HepG2 (cell line): ENCODE data around the gene TSTD1. TPM values are rescaled to one million over a fixed set of nuclear protein-coding genes. Genes with fewer than 3 reads are reported as not detected.
A peak's percentile ranks its signal among the peaks of the same experiment; 100 is the strongest.

Experiments
- ARID4A ChIP-seq: sonication (generic); formaldehyde crosslinking; IDR thresholded peaks from 2 replicates; pipeline ENCODE4 v1.5.0; 2020; ENCODE audit warnings: mild to moderate bottlenecking, missing genetic modification reagents, borderline replicate concordance
- CEBPZ ChIP-seq: IDR thresholded peaks from 2 replicates; pipeline ENCODE4 v1.6.1; 2012; ENCODE audit warnings: low read length, improper control_type of control experiment
- ELF3 ChIP-seq: IDR thresholded peaks from 2 replicates; pipeline ENCODE4 v1.6.1; 2016; ENCODE audit warnings: missing genetic modification reagents, missing compliant biosample characterization
- GABPA ChIP-seq, 2 experiments: IDR thresholded peaks; 2 replicates each; pipeline ENCODE4 v1.6.1; 2011 to 2016; ENCODE audit warnings: low read depth in 2 of 2, low read length in 1 of 2, missing biosample characterization in 1 of 2, missing genetic modification characterization in 1 of 2
- MTA1 ChIP-seq: sonication (generic); formaldehyde crosslinking; IDR thresholded peaks from 2 replicates; pipeline ENCODE4 v1.4.0; 2020; ENCODE audit warnings: missing genetic modification reagents, mild to moderate bottlenecking, borderline replicate concordance
- PITX1 ChIP-seq: sonication (generic); formaldehyde crosslinking; IDR thresholded peaks from 2 replicates; pipeline ENCODE4 v1.5.1; 2020; ENCODE audit warnings: mild to moderate bottlenecking, missing genetic modification reagents
- REST ChIP-seq, 2 experiments: IDR thresholded peaks; 2 replicates each; pipeline ENCODE4 v1.6.1; 2011 to 2012; ENCODE audit warnings: low read length in 2 of 2, borderline replicate concordance in 1 of 2, low read depth in 1 of 2, mild to moderate bottlenecking in 1 of 2, moderate library complexity in 1 of 2
- TGIF2 ChIP-seq: IDR thresholded peaks from 2 replicates; pipeline ENCODE4 v1.6.1; 2016; ENCODE audit warnings: control low read depth, missing compliant biosample characterization
- ZNF496 ChIP-seq: sonication (generic); formaldehyde crosslinking; IDR thresholded peaks from 2 replicates; pipeline ENCODE4 v1.8.1; 2023; ENCODE audit warnings: mild to moderate bottlenecking, moderate library complexity, missing genetic modification reagents; ENCODE audit not compliant: insufficient replicate concordance
- ZNF749 ChIP-seq: sonication (generic); formaldehyde crosslinking; IDR thresholded peaks from 2 replicates; pipeline ENCODE4 v1.8.0; 2022; ENCODE audit warnings: mild to moderate bottlenecking, missing genetic modification reagents, moderate library complexity, borderline replicate concordance
- ZNF768 ChIP-seq: sonication (generic); formaldehyde crosslinking; IDR thresholded peaks from 2 replicates; pipeline ENCODE4 v1.4.0; 2020; ENCODE audit warnings: missing genetic modification reagents
- ZSCAN12 ChIP-seq: sonication (generic); formaldehyde crosslinking; IDR thresholded peaks from 2 replicates; pipeline ENCODE4 v1.9.0; 2021; ENCODE audit warnings: mild to moderate bottlenecking, missing genetic modification reagents
- polyA plus RNA-seq, 8 experiments: library from polyadenylated mRNA; depleted of rRNA in 3 of 8; stranded (reverse) in 7 of 8; unstranded in 1 of 8; fragments of >200 nt; fragmentation: Illumina TruSeq in 4 of 8; extraction: Trizol in 4 of 8; gene quantifications; 2 replicates each; pipeline versions ENCODE4 v1.2.1 to v1.2.3, GENCODE V29; 2011 to 2016; ENCODE audit warnings: low read depth in 4 of 8, missing spikeins in 1 of 8, mixed read lengths in 1 of 8; ENCODE audit not compliant: insufficient read depth in 1 of 8
- total RNA-seq, 5 experiments: library from RNA; depleted of rRNA; stranded (reverse); fragments of >200 nt; fragmentation: Illumina TruSeq; extraction: Trizol; gene quantifications; 2 replicates each; pipeline ENCODE4 v1.2.3, GENCODE V29; 2016; ENCODE audit warnings: low read depth in 1 of 5

Gene TSTD1
- total and polyA plus RNA-seq, 2 of the 13 experiments (the other 11 are each of a cell fraction or from before 2014, with no cell fraction given) = 0.15 to 0.31 TPM

DNA sequence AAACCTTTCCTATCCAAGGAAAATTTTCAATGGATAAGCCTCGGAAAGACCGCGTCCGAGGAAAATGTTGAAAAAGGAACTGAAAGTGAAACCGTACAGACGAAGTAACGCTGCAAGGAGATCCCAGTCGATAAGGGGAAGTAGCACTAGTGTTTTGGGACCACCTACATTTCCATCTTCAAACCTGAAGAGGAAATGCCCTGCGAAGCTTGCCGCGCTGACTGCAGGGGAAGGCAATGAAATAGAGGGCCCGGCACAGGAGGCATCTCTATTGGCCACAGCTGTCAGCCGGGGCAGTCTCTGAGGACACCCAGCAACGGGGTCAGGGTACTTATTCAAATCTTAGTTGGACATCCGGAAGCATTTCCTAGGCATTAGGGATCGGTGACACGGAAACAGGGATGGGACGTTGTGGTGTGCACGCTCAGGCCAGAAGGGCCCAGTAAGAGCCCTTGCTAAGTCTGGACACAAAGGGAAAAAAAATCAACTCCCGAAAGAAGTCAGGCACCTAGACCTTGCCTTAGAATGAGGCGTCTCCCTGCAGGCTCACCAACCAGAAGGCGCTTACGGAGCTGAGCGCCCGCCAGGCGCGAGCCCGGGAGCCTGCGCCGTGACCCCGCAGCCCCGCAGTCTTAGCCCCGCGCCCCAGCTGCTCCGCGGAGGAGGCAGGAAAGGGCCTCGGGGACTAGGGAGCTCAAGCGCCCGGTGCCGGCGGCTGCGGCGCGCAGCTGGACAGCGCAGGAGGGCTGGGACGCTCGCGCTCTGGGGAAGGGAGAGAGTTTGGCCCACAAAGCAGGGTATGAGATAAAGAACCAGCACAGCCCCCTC, 6.4 kb upstream of the TSTD1 start (continued):
- TF ChIP-seq CEBPZ = no peak
- TF ChIP-seq PITX1 (CRISPR knock-in tag) = peak; percentile 58; the same call in 1 of the 2 replicates
- TF ChIP-seq ZNF768 (CRISPR knock-in tag) = peak; percentile 10; the same call in 1 of the 2 replicates
- TF ChIP-seq GABPA (IDR thresholded peaks at IDR 0.05; ENCODE audit: low read depth, low read length) = peak; percentile 47
- peak; percentile 76 for TF ChIP-seq GABPA (CRISPR knock-in tag; IDR thresholded peaks at IDR 0.05; ENCODE audit: low read depth)
- no peak for TF ChIP-seq ZNF496
- 0 out of 2 replicates have a peak, but pooled peaks have one; percentile 20 for TF ChIP-seq ZNF749
- 0 out of 2 replicates have a peak, but pooled peaks have one; percentile 10 for TF ChIP-seq ZSCAN12 (CRISPR knock-in tag)
- TF ChIP-seq MTA1 (CRISPR knock-in tag) = no peak; the same call in 1 of the 2 replicates
- TF ChIP-seq ARID4A (CRISPR knock-in tag) = peak; percentile 46; the same call in 1 of the 2 replicates
- TF ChIP-seq TGIF2 (CRISPR knock-in tag) = peak; percentile 39; the same call in 1 of the 2 replicates
- TF ChIP-seq ELF3 (CRISPR knock-in tag) = 0 out of 2 replicates have a peak, but pooled peaks have one; percentile 45
- no peak for TF ChIP-seq REST (IDR thresholded peaks at IDR 0.05; ENCODE audit: borderline replicate concordance in 1 of 2, low read depth in 1 of 2, low read length in 2 of 2)
